Heart right ventricle (tissue), 16 donors: ENCODE data around the gene KLHL40. TPM values are rescaled to one million over a fixed set of nuclear protein-coding genes. Genes with fewer than 3 reads are reported as not detected.
A peak's percentile ranks its signal among the peaks of the same experiment; 100 is the strongest.

Experiments
- ATAC-seq, 8 donors: fragments of 200-7000 bp; cut with Tn5 transposase; one replicate each; pipeline ENCODE4 v1.9.1; 2020; ENCODE audit warnings: mild to moderate bottlenecking in 8 of 8, moderate library complexity in 8 of 8, moderate number of reproducible peaks in 1 of 8
- DNase-seq, 2 donors: peaks; one replicate each; pipeline ENCODE4 v3.0.0-alpha.2; 2020
- H3K27ac ChIP-seq, 10 donors: fragments of 200-600 bp; sonication (generic) in 2 of 10; one replicate each; pipeline versions ENCODE4 v1.5.0 to v1.8.0; 2020 to 2022; ENCODE audit warnings: mild to moderate bottlenecking in 3 of 10
- H3K27me3 ChIP-seq, 7 donors: fragments of 200-600 bp; one replicate each; pipeline ENCODE4 v1.8.0; 2021 to 2022; ENCODE audit warnings: mild to moderate bottlenecking in 2 of 7
- H3K36me3 ChIP-seq, 9 donors: fragments of 200-600 bp; sonication (generic) in 1 of 9; one replicate each; pipeline versions ENCODE4 v1.5.0 to v1.8.0; 2020 to 2022; ENCODE audit warnings: mild to moderate bottlenecking in 2 of 9
- H3K4me1 ChIP-seq, 9 donors: fragments of 200-600 bp; sonication (generic) in 1 of 9; one replicate each; pipeline versions ENCODE4 v1.5.0 to v1.8.0; 2020 to 2022; ENCODE audit warnings: mild to moderate bottlenecking in 4 of 9
- H3K4me3 ChIP-seq, 10 donors: fragments of 200-600 bp; sonication (generic) in 2 of 10; one replicate each; pipeline versions ENCODE4 v1.5.0 to v1.8.0; 2020 to 2022; ENCODE audit warnings: mild to moderate bottlenecking in 7 of 10, moderate library complexity in 2 of 10
- H3K9me3 ChIP-seq, 11 donors: fragments of 200-600 bp in 10 of 11; sonication (generic) in 2 of 11; one replicate each; pipeline versions ENCODE4 v1.5.0 to v1.8.0; 2013 to 2022; ENCODE audit warnings: mild to moderate bottlenecking in 2 of 11, control low read depth in 1 of 11, moderate library complexity in 1 of 11
- CTCF ChIP-seq, 9 donors: fragments of 200-600 bp; sonication (generic) in 2 of 9; IDR thresholded peaks; one replicate each; pipeline versions ENCODE4 v1.5.0 to v1.8.0; 2021 to 2022; ENCODE audit warnings: antibody characterized with exemption in 9 of 9, mild to moderate bottlenecking in 5 of 9, moderate library complexity in 1 of 9
- WGBS, 2 donors: extraction: QIAGEN DNeasy Blood & Tissue Kit; methylation state at CpG; one replicate each; pipeline ENCODE4 v1.1.7; 2013; ENCODE audit warnings: inconsistent platforms in 1 of 2; 5-methylcytosine and 5-hydroxymethylcytosine counted together
- intact Hi-C, 10 donors: fragments of 100-400 bp; cut with DNase I; formaldehyde crosslinking; loops; one replicate each; pipeline versions ENCODE4 v1.11.1 to v1.14.2; 2022
- polyA plus RNA-seq, 2 donors: library from polyadenylated mRNA; stranded (reverse); fragments of 200-250 nt; gene quantifications; one replicate each; pipeline ENCODE4 v1.2.3, GENCODE V29; 2013
- total RNA-seq, 10 donors: library from RNA; stranded (reverse); fragmentation: NEBNext Ultra II Directional in 3 of 10; extraction: Animal tissue kit (Norgen Biotek cat#: 25700) in 3 of 10; gene quantifications; one replicate each; pipeline versions ENCODE4 v1.2.1 to v1.2.4, GENCODE V29; 2021 to 2023
- donor health status: Arrhythmogenic right ventricular cardiomyopathy.
- donor health status: ischemic (EF 13 %, LVEDD 7.1; RV severe dilation, severe dysfunction).
- donor health status: healthy with polysubstance abuse.
- donor health status: DM: no; HTN: yes; CAD: no.
- donor health status: DM: no; HTN: no; CAD: no.
- donor health status: ischemic (EF 25% LVEDD 6.9; RV normal size, moderate dysfunction).
- donor health status: ischemic (EF 25% LVEDD 5.7; RV mildly dilated, moderate dysfunction).
- donor health status: healthy.
- donor health status: DM: yes; HTN: yes; CAD: no.
- donor health status: Ischemic cardiomyopathy.
- donor health status: ischemic (EF 35%, LVEDD 5.7; RV mildly dilated, moderate dysfunction).
- donor health status: nonischemic (EF 11% LVEDD 7.7; RV severe dilation, severe dysfunction).
- donor health status: DM: yes; HTN: yes; CAD: no.
- donor health status: PGD.
- donor health status: ischemic (EF 29% LVEDD 5.4; RV normal size, mild dysfunction).
- donor health status: nonischemic (EF 23%, LVEDD 6.1; RV moderate dilation, normal function).

Gene KLHL40
- total and polyA plus RNA-seq, 12 donors = 0.26 to 8.3 (median 0.85) TPM

- peak overlapping the region in 1 of 10 donors; percentile 2 for H3K27ac ChIP-seq
- 77 to 81% methylated on average over 7 of the region's 7 CpGs for WGBS, 2 donors
- ATAC-seq = no peak
- no peaks in the 10 kb centered on the region for H3K36me3 ChIP-seq
- no peaks in the 10 kb centered on the region for H3K9me3 ChIP-seq
- TF ChIP-seq CTCF (IDR thresholded peaks at IDR 0.05) = no peak
- H3K4me3 ChIP-seq = no peak overlapping the region
- DNase-seq = no peak
- H3K4me1 ChIP-seq = peaks cover 4 to 40% (median 20%) of the 10 kb centered on the region in 9 donors
- intact Hi-C loops = no loop called here
- peaks cover 0 to 23% (median 11%) of the 10 kb centered on the region in 7 donors for H3K27me3 ChIP-seq
Measured at GRCh38 chr3:42686832-42687650, 1.7 kb downstream of the KLHL40 start.

- Histone ChIP-seq H3K27me3 (peaks cover 0 to 23% (median 11%) of the 10 kb centered on the region in 7 donors), H3K4me3 (no peak overlapping the region), H3K9me3 (no peaks in the 10 kb centered on the region), H3K27ac (peak overlapping the region in 1 of 10 donors; percentile 7), H3K36me3 (no peaks in the 10 kb centered on the region), H3K4me1 (peaks cover 4 to 36% (median 20%) of the 10 kb centered on the region in 9 donors)
- TF ChIP-seq CTCF (IDR thresholded peaks at IDR 0.05) = no peak
- ATAC-seq = no peak
- 79 to 87% methylated on average over 15 of the region's 15 CpGs for WGBS, 2 donors
- intact Hi-C loops = no loop called here
- DNase-seq = peak in 1 of 2 donors; percentile 22
Measured at GRCh38 chr3:42688016-42688415, 2.7 kb downstream of the KLHL40 start.

GRCh38 chr3:42688487-42689420, 3.4 kb downstream of the KLHL40 start:
- TF ChIP-seq CTCF (IDR thresholded peaks at IDR 0.05) = no peak
- ATAC-seq = no peak
- Histone ChIP-seq H3K27ac (no peak overlapping the region), H3K4me1 (peaks cover 4 to 29% (median 12%) of the 10 kb centered on the region in 9 donors), H3K27me3 (peaks cover 0 to 23% (median 11%) of the 10 kb centered on the region in 7 donors), H3K36me3 (no peaks in the 10 kb centered on the region), H3K4me3 (no peak overlapping the region), H3K9me3 (no peaks in the 10 kb centered on the region)
- intact Hi-C loops = no loop called here
- WGBS, 2 donors = 89 to 92% methylated on average over 22 of the region's 22 CpGs
- DNase-seq = no peak

- no peak overlapping the region for H3K4me3 ChIP-seq
- H3K27me3 ChIP-seq = peaks cover 0 to 23% (median 11%) of the 10 kb centered on the region in 7 donors
- TF ChIP-seq CTCF (IDR thresholded peaks at IDR 0.05) = no peak
- no peak overlapping the region for H3K27ac ChIP-seq
- ATAC-seq (no peak), DNase-seq (no peak)
- no peaks in the 10 kb centered on the region for H3K9me3 ChIP-seq
- WGBS, 2 donors = 59 to 63% methylated on average over 9 of the region's 9 CpGs
- peaks cover 1 to 25% (median 9%) of the 10 kb centered on the region in 9 donors for H3K4me1 ChIP-seq
- no peaks in the 10 kb centered on the region for H3K36me3 ChIP-seq
- intact Hi-C loops = no loop called here
Measured at GRCh38 chr3:42689421-42690014, 4.2 kb downstream of the KLHL40 start.
